Nephron (organoid): ENCODE measurements around the gene UFD1.

Experiments
- H3K27ac Mint-ChIP-seq, 3 experiments: 2 replicates each; pipeline ENCODE4 v1.8.0; 2020; ENCODE audit warnings: mixed read lengths in 3 of 3, mild to moderate bottlenecking in 2 of 3, moderate library complexity in 1 of 3
- H3K27me3 Mint-ChIP-seq: 2 replicates; pipeline ENCODE4 v1.8.0; 2021; ENCODE audit warnings: low read depth, mild to moderate bottlenecking, moderate library complexity, mixed read lengths
- H3K36me3 Mint-ChIP-seq: 2 replicates; pipeline ENCODE4 v1.8.0; 2020; ENCODE audit warnings: low read depth, mixed read lengths
- H3K4me1 Mint-ChIP-seq: 2 replicates; pipeline ENCODE4 v1.8.0; 2020; ENCODE audit warnings: mixed read lengths
- H3K4me3 Mint-ChIP-seq, 3 experiments: 2 replicates each; pipeline ENCODE4 v1.8.0; 2020; ENCODE audit warnings: mild to moderate bottlenecking in 3 of 3, mixed read lengths in 3 of 3, moderate library complexity in 2 of 3
- H3K9me3 Mint-ChIP-seq: 2 replicates; pipeline ENCODE4 v1.8.0; 2020; ENCODE audit warnings: mixed read lengths
- TF ChIP-seq, protein P1 (sequence below), 3 experiments: fragments of 200-600 bp; sonication (generic); IDR thresholded peaks; one replicate each; pipeline ENCODE4 v1.5.0; 2021; ENCODE audit warnings: antibody characterized with exemption in 3 of 3; ENCODE audit not compliant: unreplicated experiment in 3 of 3

Gene UFD1

DNA sequence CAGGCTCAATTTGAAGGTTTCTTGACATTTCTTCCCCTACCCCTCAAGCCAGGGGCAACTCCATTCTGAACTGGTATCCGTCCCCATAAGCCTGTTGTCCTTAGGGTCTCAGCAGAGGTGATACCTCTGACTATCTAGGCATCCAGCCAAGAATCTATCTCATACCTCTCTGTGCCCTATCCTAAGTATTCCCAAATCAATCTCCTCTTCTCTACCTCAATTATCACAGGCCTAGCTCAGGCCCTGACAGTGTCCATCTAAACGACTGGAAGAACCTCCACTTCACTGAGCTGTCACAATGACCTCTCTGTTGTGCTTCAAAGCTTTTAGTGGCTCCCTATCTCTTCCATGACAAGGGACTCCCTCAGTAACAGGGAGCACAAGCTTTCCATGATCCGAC, 74.3 kb downstream of the UFD1 start:
- TF ChIP-seq, protein P1, sequence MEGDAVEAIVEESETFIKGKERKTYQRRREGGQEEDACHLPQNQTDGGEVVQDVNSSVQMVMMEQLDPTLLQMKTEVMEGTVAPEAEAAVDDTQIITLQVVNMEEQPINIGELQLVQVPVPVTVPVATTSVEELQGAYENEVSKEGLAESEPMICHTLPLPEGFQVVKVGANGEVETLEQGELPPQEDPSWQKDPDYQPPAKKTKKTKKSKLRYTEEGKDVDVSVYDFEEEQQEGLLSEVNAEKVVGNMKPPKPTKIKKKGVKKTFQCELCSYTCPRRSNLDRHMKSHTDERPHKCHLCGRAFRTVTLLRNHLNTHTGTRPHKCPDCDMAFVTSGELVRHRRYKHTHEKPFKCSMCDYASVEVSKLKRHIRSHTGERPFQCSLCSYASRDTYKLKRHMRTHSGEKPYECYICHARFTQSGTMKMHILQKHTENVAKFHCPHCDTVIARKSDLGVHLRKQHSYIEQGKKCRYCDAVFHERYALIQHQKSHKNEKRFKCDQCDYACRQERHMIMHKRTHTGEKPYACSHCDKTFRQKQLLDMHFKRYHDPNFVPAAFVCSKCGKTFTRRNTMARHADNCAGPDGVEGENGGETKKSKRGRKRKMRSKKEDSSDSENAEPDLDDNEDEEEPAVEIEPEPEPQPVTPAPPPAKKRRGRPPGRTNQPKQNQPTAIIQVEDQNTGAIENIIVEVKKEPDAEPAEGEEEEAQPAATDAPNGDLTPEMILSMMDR (IDR thresholded peaks at IDR 0.05; ENCODE audit: unreplicated experiment in 3 of 3) = no peak
- Mint-ChIP-seq H3K36me3 (peaks cover 61% of the 10 kb centered on the region), H3K27ac (no peak overlapping the region), H3K4me3 (no peak overlapping the region), H3K27me3 (no peaks in the 10 kb centered on the region), H3K4me1 (no peaks in the 10 kb centered on the region), H3K9me3 (no peaks in the 10 kb centered on the region)

GRCh38 chr22:19402642-19403191, 76.3 kb downstream of the UFD1 start:
- H3K9me3 Mint-ChIP-seq = no peaks in the 10 kb centered on the region
- peaks cover 59% of the 10 kb centered on the region for H3K36me3 Mint-ChIP-seq
- no peaks in the 10 kb centered on the region for H3K27me3 Mint-ChIP-seq
- TF ChIP-seq, protein P1 (IDR thresholded peaks at IDR 0.05; ENCODE audit: unreplicated experiment in 3 of 3) = no peak
- no peak overlapping the region for H3K27ac Mint-ChIP-seq
- no peak overlapping the region for H3K4me3 Mint-ChIP-seq
- H3K4me1 Mint-ChIP-seq = no peaks in the 10 kb centered on the region

- H3K4me3 Mint-ChIP-seq = no peak overlapping the region
- no peaks in the 10 kb centered on the region for H3K27me3 Mint-ChIP-seq
- no peak overlapping the region for H3K27ac Mint-ChIP-seq
- no peaks in the 10 kb centered on the region for H3K9me3 Mint-ChIP-seq
- TF ChIP-seq, protein P1 (IDR thresholded peaks at IDR 0.05; ENCODE audit: unreplicated experiment in 3 of 3) = no peak
- H3K36me3 Mint-ChIP-seq = peaks cover 49% of the 10 kb centered on the region
- H3K4me1 Mint-ChIP-seq = no peaks in the 10 kb centered on the region
Observed at GRCh38 chr22:19401483-19401882, 77.5 kb downstream of the UFD1 start.

DNA sequence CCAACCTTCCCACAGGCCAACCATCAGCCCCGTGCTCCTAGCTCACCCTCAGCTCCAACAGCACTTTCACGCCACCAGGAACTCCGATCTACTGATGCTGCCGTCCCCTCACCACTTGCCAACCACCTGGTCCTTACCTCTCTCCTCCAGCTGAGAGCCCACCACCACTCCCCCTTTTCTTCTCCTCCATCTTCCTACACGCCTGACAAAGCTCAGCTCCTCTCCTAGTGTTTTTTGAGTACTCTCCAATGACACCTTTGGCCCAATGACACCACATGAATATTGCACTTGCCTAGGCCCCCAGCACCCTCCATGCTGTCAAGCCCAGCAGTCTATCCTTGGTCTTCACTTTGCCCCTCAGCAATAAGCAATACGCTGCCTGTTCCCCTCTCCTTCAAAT, 78.1 kb downstream of the UFD1 start:
- peaks cover 45% of the 10 kb centered on the region for H3K36me3 Mint-ChIP-seq
- H3K27ac Mint-ChIP-seq = no peak overlapping the region
- no peaks in the 10 kb centered on the region for H3K27me3 Mint-ChIP-seq
- no peaks in the 10 kb centered on the region for H3K4me1 Mint-ChIP-seq
- H3K4me3 Mint-ChIP-seq = no peak overlapping the region
- TF ChIP-seq, protein P1 (IDR thresholded peaks at IDR 0.05; ENCODE audit: unreplicated experiment in 3 of 3) = no peak
- H3K9me3 Mint-ChIP-seq = no peaks in the 10 kb centered on the region
